GM21390 (cell line): ENCODE results near the gene ACOT8.
A peak's percentile ranks its signal among the peaks of the same experiment; 100 is the strongest.
"Not testable (repeated sequence)": the region's sequence is repeated elsewhere in the genome, so short reads cannot be mapped to it uniquely, and the experiment has no call there.

Experiments used
- ATAC-seq: cut with Tn5 transposase; IDR thresholded peaks from one replicate; pipeline ENCODE4 v1.9.1; 2021; ENCODE audit not compliant: unreplicated experiment

ACOT8 gene

DNA sequence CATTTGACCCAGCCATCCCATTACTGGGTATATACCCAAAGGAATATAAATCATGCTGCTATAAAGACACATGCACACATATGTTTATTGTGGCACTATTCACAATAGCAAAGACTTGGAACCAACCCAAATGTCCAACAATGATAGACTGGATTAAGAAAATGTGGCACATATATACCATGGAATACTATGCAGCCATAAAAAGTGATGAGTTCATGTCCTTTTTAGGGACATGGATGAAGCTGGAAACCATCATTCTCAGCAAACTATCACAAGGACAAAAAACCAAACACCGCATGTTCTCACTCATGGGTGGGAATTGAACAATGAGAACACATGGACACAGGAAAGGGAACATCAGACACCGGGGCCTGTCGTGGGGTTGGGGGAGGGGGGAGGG lies 59.2 kb downstream of the ACOT8 start:
- not testable (repeated sequence) for ATAC-seq

DNA sequence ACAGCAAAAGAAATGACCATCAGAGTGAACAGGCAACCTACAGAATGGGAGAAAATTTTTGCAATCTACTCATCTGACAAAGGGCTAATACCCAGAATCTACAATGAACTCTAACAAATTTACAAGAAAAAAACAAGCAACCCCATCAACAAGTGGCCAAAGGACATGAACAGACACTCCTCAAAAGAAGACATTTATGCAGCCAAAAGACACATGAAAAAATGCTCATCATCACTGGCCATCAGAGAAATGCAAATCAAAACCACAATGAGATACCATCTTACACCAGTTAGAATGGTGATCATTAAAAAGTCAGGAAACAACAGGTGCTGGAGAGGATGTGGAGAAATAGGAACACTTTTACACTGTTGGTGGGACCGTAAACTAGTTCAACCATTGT lies 59.7 kb downstream of the ACOT8 start:
- ATAC-seq = not testable (repeated sequence)

- no peak for ATAC-seq
Measured at GRCh38 chr20:45796337-45797065, 60.7 kb downstream of the ACOT8 start.

- ATAC-seq = peak; percentile 15
Measured at GRCh38 chr20:45792317-45793118, 64.7 kb downstream of the ACOT8 start.
